Measurements from ENCODE around the gene SLC35F3. TPM values are rescaled to one million over a fixed set of nuclear protein-coding genes. Genes with fewer than 3 reads are reported as not detected.

The SLC35F3 gene
- total and polyA plus RNA-seq, 3 donors from 2014 or later, result 0.43 to 0.87 (median 0.47) TPM

DNA sequence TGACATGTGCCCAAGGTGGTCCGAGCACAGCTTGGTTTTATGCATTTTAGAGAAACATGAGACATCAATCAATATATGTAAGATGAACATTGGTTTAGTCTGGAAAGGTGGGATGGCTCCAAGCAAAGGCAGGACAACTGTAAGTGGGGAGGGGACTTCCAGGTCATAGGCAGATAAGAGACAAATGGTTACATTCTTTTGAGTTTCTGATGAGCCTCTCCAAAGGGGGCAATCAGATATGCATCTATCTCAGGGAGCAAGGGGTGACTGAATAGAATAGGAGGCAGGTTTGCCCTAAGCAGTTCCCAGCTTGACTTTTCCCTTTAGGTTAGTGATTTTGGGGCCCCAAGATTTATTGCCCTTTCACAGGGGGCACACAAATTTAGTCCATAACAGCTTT is 374.5 kb downstream of the SLC35F3 start:
- no peak overlapping the region for H3K27ac ChIP-seq
- H3K4me3 ChIP-seq, result no peak overlapping the region
- intact Hi-C loops (cut with DNase I; ENCODE audit: low total_unique reads), result no loop called here
- H3K4me1 ChIP-seq, result no peaks in the 10 kb centered on the region
- H3K9me3 ChIP-seq, result no peaks in the 10 kb centered on the region
- TF ChIP-seq CTCF (IDR thresholded peaks at IDR 0.05), result no peak
- no peak for TF ChIP-seq POLR2A (IDR thresholded peaks at IDR 0.05)
- no peak for DNase-seq
- no peaks in the 10 kb centered on the region for H3K36me3 ChIP-seq (ENCODE audit: low read depth, missing control alignments)
- 94 to 96% methylated on average over 1 of the region's 1 CpG for WGBS, 2 donors
- no peaks in the 10 kb centered on the region for H3K27me3 ChIP-seq

- no peak overlapping the region for H3K27ac ChIP-seq
- 71 to 75% methylated on average over 4 of the region's 4 CpGs for WGBS, 2 donors
- no peaks in the 10 kb centered on the region for H3K9me3 ChIP-seq
- intact Hi-C loops (cut with DNase I; ENCODE audit: low total_unique reads), result no loop called here
- no peak for DNase-seq
- H3K4me3 ChIP-seq, result no peak overlapping the region
- TF ChIP-seq CTCF (IDR thresholded peaks at IDR 0.05) (no peak), POLR2A (IDR thresholded peaks at IDR 0.05) (no peak)
- H3K27me3 ChIP-seq, result no peaks in the 10 kb centered on the region
- H3K36me3 ChIP-seq (ENCODE audit: low read depth, missing control alignments), result no peaks in the 10 kb centered on the region
- H3K4me1 ChIP-seq, result no peaks in the 10 kb centered on the region
Measured at GRCh38 chr1:234280500-234280899, 376.0 kb downstream of the SLC35F3 start.

GRCh38 chr1:234281826-234282489 is 377.5 kb downstream of the SLC35F3 start:
- Histone ChIP-seq H3K27ac (no peak overlapping the region), H3K36me3 (ENCODE audit: low read depth, missing control alignments) (no peaks in the 10 kb centered on the region), H3K9me3 (no peaks in the 10 kb centered on the region), H3K4me3 (no peak overlapping the region), H3K27me3 (no peaks in the 10 kb centered on the region), H3K4me1 (no peaks in the 10 kb centered on the region)
- no peak for TF ChIP-seq POLR2A (IDR thresholded peaks at IDR 0.05)
- no peak for TF ChIP-seq CTCF (IDR thresholded peaks at IDR 0.05)
- no peak for DNase-seq
- WGBS, 2 donors, result 71 to 87% methylated on average over 10 to 12 of the region's 12 CpGs
- intact Hi-C loops (cut with DNase I; ENCODE audit: low total_unique reads), result no loop called here

GRCh38 chr1:234286206-234286605 is 381.7 kb downstream of the SLC35F3 start:
- WGBS, 2 donors, result 90 to 98% methylated on average over 4 of the region's 4 CpGs
- intact Hi-C loops (cut with DNase I; ENCODE audit: low total_unique reads), result no loop called here
- Histone ChIP-seq H3K27me3 (no peaks in the 10 kb centered on the region), H3K27ac (no peak overlapping the region), H3K9me3 (no peaks in the 10 kb centered on the region), H3K4me1 (no peaks in the 10 kb centered on the region), H3K36me3 (ENCODE audit: low read depth, missing control alignments) (no peaks in the 10 kb centered on the region), H3K4me3 (no peak overlapping the region)
- no peak for DNase-seq
- TF ChIP-seq CTCF (IDR thresholded peaks at IDR 0.05) (no peak), POLR2A (IDR thresholded peaks at IDR 0.05) (no peak)

DNA sequence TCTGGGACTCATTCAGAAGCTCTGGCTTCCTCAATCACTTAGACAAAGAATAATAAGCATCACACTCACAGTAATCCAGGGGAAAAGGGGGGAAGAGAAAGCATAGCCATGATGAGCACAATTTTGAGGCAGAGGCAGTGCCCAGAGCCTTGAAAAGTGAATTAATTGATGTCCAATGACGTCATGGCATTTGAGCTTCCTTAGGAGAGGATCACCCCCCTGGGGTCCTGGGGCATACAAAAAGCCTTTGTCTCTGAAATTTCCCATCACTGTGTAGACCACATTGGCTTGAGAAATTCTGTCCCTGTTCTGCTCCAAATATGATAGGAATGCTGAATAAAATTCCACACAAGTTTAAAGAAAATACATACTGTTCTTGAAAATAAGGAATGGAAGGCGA is 384.5 kb downstream of the SLC35F3 start:
- H3K27me3 ChIP-seq, result no peaks in the 10 kb centered on the region
- TF ChIP-seq POLR2A (IDR thresholded peaks at IDR 0.05) (no peak), CTCF (IDR thresholded peaks at IDR 0.05) (no peak)
- 73 to 81% methylated on average over 2 of the region's 2 CpGs for WGBS, 2 donors
- no peaks in the 10 kb centered on the region for H3K9me3 ChIP-seq
- H3K4me1 ChIP-seq, result no peaks in the 10 kb centered on the region
- intact Hi-C loops (cut with DNase I; ENCODE audit: low total_unique reads), result no loop called here
- H3K4me3 ChIP-seq, result no peak overlapping the region
- no peaks in the 10 kb centered on the region for H3K36me3 ChIP-seq (ENCODE audit: low read depth, missing control alignments)
- no peak overlapping the region for H3K27ac ChIP-seq
- DNase-seq, result no peak
